Measurements from ENCODE around the gene PEA15. TPM values are rescaled to one million over a fixed set of nuclear protein-coding genes. Genes with fewer than 3 reads are reported as not detected.

PEA15 gene
- total RNA-seq, 1 donor from 2014 or later: 175 TPM

DNA sequence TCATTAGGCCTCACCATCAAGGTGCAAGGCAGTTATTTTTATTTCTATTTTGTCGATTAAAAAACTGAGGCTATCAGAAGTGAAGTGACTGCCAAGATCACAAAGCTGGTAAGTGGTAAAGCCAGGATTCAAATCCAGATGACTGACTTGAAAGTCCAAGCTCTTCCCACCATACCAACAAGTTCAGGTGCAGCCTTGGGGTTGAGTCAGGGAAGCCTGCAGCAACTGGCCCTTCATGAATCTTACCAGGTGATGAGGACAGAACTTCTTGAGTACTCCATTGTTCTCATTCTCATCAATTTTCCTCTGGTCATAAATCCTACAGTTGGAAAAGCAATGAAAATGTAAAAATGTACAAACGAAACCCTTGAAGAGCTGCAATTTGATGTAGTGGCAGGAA, 20.2 kb downstream of the PEA15 start:
- no peak for TF ChIP-seq CTCF (IDR thresholded peaks at IDR 0.05)
- no peaks in the 10 kb centered on the region for H3K27me3 ChIP-seq
- H3K36me3 ChIP-seq: peaks cover 98% of the 10 kb centered on the region
- ATAC-seq: no peak
- no peak for DNase-seq
- intact Hi-C loops (cut with DNase I): no loop called here
- no peaks in the 10 kb centered on the region for H3K9me3 ChIP-seq
- H3K4me1 ChIP-seq: peaks cover 9% of the 10 kb centered on the region
- H3K27ac ChIP-seq: no peak overlapping the region
- no peak overlapping the region for H3K4me3 ChIP-seq

GRCh38 chr1:160226623-160227022, 21.4 kb downstream of the PEA15 start:
- H3K27me3 ChIP-seq: no peaks in the 10 kb centered on the region
- H3K4me3 ChIP-seq: no peak overlapping the region
- ATAC-seq (no peak), DNase-seq (no peak)
- H3K27ac ChIP-seq: no peak overlapping the region
- H3K9me3 ChIP-seq: no peaks in the 10 kb centered on the region
- TF ChIP-seq CTCF (IDR thresholded peaks at IDR 0.05): no peak
- H3K36me3 ChIP-seq: peaks cover 98% of the 10 kb centered on the region
- H3K4me1 ChIP-seq: no peaks in the 10 kb centered on the region
- intact Hi-C loops (cut with DNase I): no loop called here

- no peaks in the 10 kb centered on the region for H3K27me3 ChIP-seq
- intact Hi-C loops (cut with DNase I): no loop called here
- H3K9me3 ChIP-seq: no peaks in the 10 kb centered on the region
- ATAC-seq: peak; percentile 86
- H3K27ac ChIP-seq: no peak overlapping the region
- H3K36me3 ChIP-seq: peaks cover 98% of the 10 kb centered on the region
- no peak for TF ChIP-seq CTCF (IDR thresholded peaks at IDR 0.05)
- DNase-seq: no peak
- H3K4me3 ChIP-seq: no peak overlapping the region
- no peaks in the 10 kb centered on the region for H3K4me1 ChIP-seq
Measured at GRCh38 chr1:160227034-160227433, 21.9 kb downstream of the PEA15 start.

GRCh38 chr1:160227561-160227960, 22.4 kb downstream of the PEA15 start:
- DNase-seq: no peak

DNA sequence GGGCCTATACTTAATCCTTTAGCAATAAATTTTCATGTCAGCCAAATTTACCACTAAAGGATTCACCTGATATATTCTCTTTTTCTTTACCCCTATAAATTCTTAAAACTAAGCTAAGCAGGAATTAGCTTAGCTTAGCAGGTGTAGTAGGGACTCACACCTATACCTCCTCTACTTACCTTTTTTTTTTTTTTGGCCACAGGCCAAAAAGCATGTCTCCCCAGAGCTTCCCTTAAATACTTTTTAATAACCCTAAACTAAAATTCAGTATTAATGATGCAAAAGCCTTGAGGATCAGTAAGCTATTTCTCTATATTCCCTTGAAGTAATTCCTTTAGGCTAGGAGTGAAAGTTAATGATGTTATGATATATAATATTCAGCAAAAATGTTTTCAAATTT, 23.2 kb downstream of the PEA15 start:
- no peaks in the 10 kb centered on the region for H3K9me3 ChIP-seq
- H3K27me3 ChIP-seq: no peaks in the 10 kb centered on the region
- ATAC-seq (no peak), DNase-seq (no peak)
- no peak for TF ChIP-seq CTCF (IDR thresholded peaks at IDR 0.05)
- intact Hi-C loops (cut with DNase I): no loop called here
- no peaks in the 10 kb centered on the region for H3K4me1 ChIP-seq
- H3K4me3 ChIP-seq: no peak overlapping the region
- peaks cover 94% of the 10 kb centered on the region for H3K36me3 ChIP-seq
- no peak overlapping the region for H3K27ac ChIP-seq

More at GRCh38 chr1:160227561-160227960, 22.4 kb downstream of the PEA15 start:
- H3K9me3 ChIP-seq: no peaks in the 10 kb centered on the region
- no peaks in the 10 kb centered on the region for H3K27me3 ChIP-seq
- no peak overlapping the region for H3K27ac ChIP-seq
- no peak overlapping the region for H3K4me3 ChIP-seq
- TF ChIP-seq CTCF (IDR thresholded peaks at IDR 0.05): no peak
- no peaks in the 10 kb centered on the region for H3K4me1 ChIP-seq
- ATAC-seq: no peak
- intact Hi-C loops (cut with DNase I): no loop called here
- H3K36me3 ChIP-seq: peaks cover 98% of the 10 kb centered on the region

GRCh38 chr1:160232911-160233310, 27.7 kb downstream of the PEA15 start:
- Histone ChIP-seq H3K4me1 (no peaks in the 10 kb centered on the region), H3K27ac (no peak overlapping the region), H3K4me3 (no peak overlapping the region), H3K36me3 (peaks cover 89% of the 10 kb centered on the region), H3K27me3 (no peaks in the 10 kb centered on the region), H3K9me3 (no peaks in the 10 kb centered on the region)
- DNase-seq (no peak), ATAC-seq (no peak)
- intact Hi-C loops (cut with DNase I): no loop called here
- no peak for TF ChIP-seq CTCF (IDR thresholded peaks at IDR 0.05)
